IgD-negative memory B cell (primary cell): ENCODE results near the gene UBAP2L. TPM values are rescaled to one million over a fixed set of nuclear protein-coding genes. Genes with fewer than 3 reads are reported as not detected.
A peak's percentile ranks its signal among the peaks of the same experiment; 100 is the strongest.
"Not testable (repeated sequence)": the region's sequence is repeated elsewhere in the genome, so short reads cannot be mapped to it uniquely, and the experiment has no call there.

Experiments used
- H3K27ac Mint-ChIP-seq, 3 donors: one replicate each; pipeline ENCODE4 v1.8.0; 2020 to 2022; ENCODE audit warnings: mild to moderate bottlenecking in 3 of 3, mixed read lengths in 3 of 3, moderate library complexity in 1 of 3
- H3K27me3 Mint-ChIP-seq: one replicate; pipeline ENCODE4 v1.8.0; 2021; ENCODE audit warnings: mixed read lengths
- H3K36me3 Mint-ChIP-seq: one replicate; pipeline ENCODE4 v1.8.0; 2020; ENCODE audit warnings: mild to moderate bottlenecking, mixed read lengths
- H3K4me1 Mint-ChIP-seq, 3 donors: one replicate each; pipeline ENCODE4 v1.8.0; 2020 to 2022; ENCODE audit warnings: mixed read lengths in 3 of 3, mild to moderate bottlenecking in 1 of 3
- H3K4me3 Mint-ChIP-seq, 4 donors: one replicate each; pipeline ENCODE4 v1.8.0; 2020 to 2022; ENCODE audit warnings: mild to moderate bottlenecking in 4 of 4, mixed read lengths in 4 of 4, moderate library complexity in 3 of 4
- H3K9me3 Mint-ChIP-seq, 3 donors: one replicate each; pipeline ENCODE4 v1.8.0; 2020 to 2021; ENCODE audit warnings: mixed read lengths in 3 of 3, mild to moderate bottlenecking in 1 of 3
- polyA plus RNA-seq: library from polyadenylated mRNA; unstranded; fragments of 300-500 nt; fragmentation: Illumina TruSeq; gene quantifications from one replicate; pipeline ENCODE4 v1.2.3, GENCODE V29; 2021

Gene UBAP2L
- polyA plus RNA-seq, 1 donor from 2014 or later: 60.6 TPM

DNA sequence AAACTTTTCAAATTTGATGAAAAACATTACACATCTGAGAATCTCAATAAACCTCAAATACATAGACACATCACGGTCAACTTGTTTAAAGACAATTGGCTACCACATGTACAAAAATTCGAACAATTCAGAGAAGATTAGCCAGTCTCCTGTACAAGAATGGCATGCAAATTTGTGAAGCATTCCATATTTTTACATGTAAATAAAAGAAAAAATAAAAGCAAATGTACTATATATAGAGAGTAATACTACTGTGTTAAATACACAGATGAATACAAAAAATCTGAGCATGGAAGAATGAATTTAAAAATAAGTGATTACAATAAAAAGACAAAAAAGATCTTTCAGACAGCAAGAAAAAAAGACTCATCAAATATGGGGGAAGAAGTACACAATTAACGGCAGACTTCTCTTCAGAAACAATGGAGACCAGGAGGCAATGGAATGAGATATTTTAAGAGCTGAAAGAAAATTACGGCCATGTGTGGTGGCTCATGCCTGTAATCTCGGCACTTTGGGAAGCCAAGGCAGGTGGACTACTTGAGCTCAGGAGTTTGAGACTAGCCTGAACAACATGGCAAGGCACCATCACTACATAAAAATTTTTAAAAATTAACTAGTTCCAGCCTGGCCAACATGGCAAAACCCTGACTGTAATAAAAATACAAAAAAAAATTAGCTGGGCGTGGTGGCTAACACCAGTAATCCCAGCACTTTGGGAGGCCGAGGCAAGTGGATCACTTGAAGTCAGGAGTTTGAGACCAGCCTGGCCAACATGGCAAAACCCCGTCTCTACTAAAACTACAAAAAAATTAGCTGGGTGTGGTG lies 74.9 kb downstream of the UBAP2L start:
- Mint-ChIP-seq H3K4me3 (no peak overlapping the region), H3K27me3 (no peaks in the 10 kb centered on the region), H3K9me3 (peaks cover 2 to 17% (median 15%) of the 10 kb centered on the region in 3 donors), H3K4me1 (peaks cover 0 to 1% (median 0%) of the 10 kb centered on the region in 3 donors), H3K27ac (no peak overlapping the region), H3K36me3 (peaks cover 4% of the 10 kb centered on the region)

DNA sequence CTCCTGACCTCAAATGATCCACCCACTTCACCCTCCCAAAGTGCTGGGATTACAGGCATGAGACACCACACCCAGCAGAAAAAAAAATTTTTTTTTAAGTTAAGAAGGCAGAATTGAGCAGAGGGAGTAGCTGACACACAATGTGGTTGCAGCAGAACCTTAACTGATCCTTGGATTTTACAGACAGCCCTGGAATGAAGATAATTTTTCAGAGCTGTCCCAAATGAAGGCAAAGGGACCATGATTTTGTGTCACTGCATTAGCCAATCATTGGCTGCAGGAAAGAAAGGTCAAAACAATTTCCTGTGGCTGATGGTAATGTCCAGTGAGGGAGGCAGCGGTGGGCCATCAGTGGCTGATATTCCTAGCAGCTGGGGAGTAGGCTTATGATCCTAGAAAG lies 80.8 kb downstream of the UBAP2L start:
- Mint-ChIP-seq H3K4me1 (peaks cover 0 to 1% (median 0%) of the 10 kb centered on the region in 3 donors), H3K9me3 (peaks cover 0 to 3% (median 0%) of the 10 kb centered on the region in 3 donors), H3K4me3 (no peak overlapping the region), H3K27me3 (no peaks in the 10 kb centered on the region), H3K27ac (no peak overlapping the region), H3K36me3 (no peaks in the 10 kb centered on the region)

DNA sequence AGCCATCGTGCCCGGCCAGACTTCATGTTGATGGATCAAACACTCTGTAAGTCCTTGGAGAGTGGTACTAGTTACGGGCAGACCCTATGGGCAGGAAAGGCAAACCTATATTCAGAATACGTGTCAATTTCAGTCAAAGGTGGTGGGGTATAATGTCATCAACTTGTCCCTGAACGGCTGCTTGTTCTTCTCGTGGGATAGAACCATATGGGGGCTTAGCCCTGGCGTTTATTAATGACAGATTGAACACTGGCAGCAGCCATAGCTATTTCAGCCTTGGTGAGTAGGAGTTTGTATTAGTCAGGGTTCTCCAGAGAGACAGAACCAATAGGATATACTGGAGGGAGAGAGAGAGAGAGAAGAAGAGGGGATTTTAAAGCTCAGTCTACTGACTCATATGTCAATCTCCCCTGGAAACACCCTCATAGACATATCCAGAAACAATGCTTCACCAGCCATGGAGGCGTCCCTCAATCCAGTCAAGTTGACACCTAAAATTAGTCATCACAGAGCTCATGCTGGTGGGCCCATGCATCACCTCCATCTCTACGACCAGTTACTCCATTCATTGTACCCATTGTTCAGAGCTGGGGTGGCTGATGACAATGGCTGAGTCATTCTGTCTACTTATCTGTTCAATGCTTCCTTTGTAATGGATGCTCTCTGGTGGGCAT lies 84.0 kb downstream of the UBAP2L start:
- H3K4me1 Mint-ChIP-seq: no peaks in the 10 kb centered on the region
- H3K27ac Mint-ChIP-seq: no peak overlapping the region
- peaks cover 0 to 3% (median 3%) of the 10 kb centered on the region in 3 donors for H3K9me3 Mint-ChIP-seq
- no peaks in the 10 kb centered on the region for H3K27me3 Mint-ChIP-seq
- no peak overlapping the region for H3K4me3 Mint-ChIP-seq
- H3K36me3 Mint-ChIP-seq: no peaks in the 10 kb centered on the region

DNA sequence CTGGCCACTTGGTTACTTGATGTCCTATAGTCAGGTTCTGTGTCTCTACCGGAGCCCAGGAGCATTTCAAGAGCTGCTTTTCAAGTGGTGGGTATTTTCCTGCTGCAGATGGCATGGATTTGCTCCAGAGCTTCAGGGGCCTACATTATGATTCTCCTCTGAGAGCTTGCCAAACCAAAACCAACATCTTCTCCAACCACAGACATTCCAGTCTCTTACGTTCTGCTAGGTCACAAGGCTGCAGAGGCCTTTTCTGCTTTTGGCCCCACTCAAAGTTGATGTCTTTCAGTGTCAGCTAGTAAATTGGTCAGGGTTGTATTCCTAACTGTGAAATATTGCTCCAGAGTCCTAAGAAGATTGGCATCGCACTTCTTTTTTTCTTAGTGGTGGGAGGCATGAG lies 85.4 kb downstream of the UBAP2L start:
- Mint-ChIP-seq H3K4me3 (no peak overlapping the region), H3K4me1 (no peaks in the 10 kb centered on the region), H3K9me3 (peaks cover 0 to 3% (median 3%) of the 10 kb centered on the region in 3 donors), H3K36me3 (no peaks in the 10 kb centered on the region), H3K27me3 (no peaks in the 10 kb centered on the region), H3K27ac (no peak overlapping the region)

DNA sequence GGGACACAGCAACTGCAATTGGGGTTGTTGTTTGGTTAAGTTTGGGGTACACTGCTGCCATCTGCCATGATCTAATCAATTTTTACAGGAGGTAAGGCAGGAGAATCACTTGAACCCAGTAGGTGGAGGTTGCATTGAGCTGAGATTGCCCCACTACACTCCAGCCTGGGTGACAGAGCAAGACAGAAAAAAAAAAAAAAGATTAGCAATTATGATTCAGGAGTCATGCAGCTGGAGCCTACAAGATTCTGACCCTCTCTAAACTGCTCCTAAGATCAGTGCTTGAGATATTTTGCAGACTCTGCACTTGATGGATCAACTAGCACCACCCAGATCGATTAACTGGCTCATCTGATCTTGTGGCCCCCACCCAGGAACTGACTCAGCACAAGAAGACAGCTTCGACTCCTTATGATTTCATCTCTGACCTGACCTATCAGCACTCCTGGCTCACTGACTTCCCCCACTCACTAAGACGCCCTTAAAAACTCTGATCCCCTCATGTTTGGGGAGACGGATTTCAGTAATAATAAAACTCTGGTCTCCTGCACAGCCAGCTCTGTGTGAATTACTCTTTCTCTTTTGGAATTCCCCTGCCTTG lies 87.0 kb downstream of the UBAP2L start:
- not testable (repeated sequence) for H3K36me3 Mint-ChIP-seq, H3K4me3 Mint-ChIP-seq, H3K9me3 Mint-ChIP-seq, H3K27me3 Mint-ChIP-seq, H3K4me1 Mint-ChIP-seq
- peak overlapping the region in 1 of 3 donors; percentile 14 for H3K27ac Mint-ChIP-seq

DNA sequence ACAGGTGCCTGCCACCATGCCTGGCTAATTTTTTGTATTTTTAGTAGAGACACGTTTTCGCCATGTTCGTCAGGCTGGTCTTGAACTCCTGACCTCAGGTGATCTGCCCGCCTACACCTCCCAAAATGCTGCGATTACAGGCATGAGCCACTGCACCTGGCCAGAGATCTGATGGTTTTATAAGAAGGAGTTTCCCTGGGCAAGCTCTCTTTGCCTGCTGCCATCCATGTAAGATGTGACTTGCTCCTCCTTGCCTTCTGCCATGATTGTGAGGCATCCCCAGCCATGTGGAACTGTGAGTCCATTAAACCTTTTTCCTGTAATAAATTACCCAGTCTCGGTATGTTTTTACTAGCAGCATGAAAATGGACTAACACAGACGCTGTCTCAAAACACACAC lies 88.4 kb downstream of the UBAP2L start:
- H3K4me1 Mint-ChIP-seq, H3K27ac Mint-ChIP-seq, H3K9me3 Mint-ChIP-seq, H3K36me3 Mint-ChIP-seq, H3K27me3 Mint-ChIP-seq, H3K4me3 Mint-ChIP-seq: not testable (repeated sequence)

DNA sequence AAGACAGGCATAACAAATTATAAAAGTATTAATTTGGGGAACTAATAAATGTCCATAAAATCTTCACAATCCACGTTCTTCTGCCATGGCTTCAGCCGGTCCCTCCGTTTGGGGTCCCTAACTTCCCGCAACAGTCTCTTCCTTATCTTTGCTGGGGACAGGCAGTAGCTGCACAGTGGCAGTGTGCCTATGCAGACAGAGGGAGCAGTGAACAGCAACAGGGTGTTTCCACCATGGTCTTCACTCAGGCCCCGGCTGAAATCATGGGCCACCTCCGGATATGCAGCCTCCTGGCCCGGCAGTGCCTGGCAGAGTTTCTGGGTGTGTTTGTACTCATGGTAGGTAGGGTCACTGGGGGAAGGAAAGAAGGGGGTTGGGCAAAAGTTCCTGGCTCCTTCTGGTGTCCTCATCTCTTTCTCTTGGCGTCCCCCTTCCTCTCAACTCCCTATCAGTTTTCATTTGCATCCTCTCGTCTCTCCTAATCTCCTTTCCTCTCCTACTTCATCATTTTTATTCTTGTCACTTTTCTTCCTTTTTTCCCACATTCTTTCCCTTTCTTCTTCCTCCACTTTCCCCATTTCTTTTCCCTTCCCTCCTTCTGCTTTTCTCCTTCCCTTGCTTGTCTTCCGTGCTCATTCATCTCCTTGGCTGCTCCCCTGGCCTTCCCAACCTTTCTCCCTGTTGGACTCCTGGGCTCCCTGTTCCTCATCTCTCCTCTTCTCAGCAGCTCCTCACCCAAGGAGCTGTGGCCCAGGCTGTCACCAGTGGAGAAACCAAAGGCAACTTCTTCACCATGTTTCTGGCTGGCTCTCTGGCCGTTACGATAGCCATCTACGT lies 91.7 kb downstream of the UBAP2L start:
- not testable (repeated sequence) for H3K27ac Mint-ChIP-seq, H3K4me3 Mint-ChIP-seq, H3K4me1 Mint-ChIP-seq, H3K27me3 Mint-ChIP-seq, H3K36me3 Mint-ChIP-seq
- peaks cover 0 to 11% (median 5%) of the 10 kb centered on the region in 3 donors for H3K9me3 Mint-ChIP-seq

DNA sequence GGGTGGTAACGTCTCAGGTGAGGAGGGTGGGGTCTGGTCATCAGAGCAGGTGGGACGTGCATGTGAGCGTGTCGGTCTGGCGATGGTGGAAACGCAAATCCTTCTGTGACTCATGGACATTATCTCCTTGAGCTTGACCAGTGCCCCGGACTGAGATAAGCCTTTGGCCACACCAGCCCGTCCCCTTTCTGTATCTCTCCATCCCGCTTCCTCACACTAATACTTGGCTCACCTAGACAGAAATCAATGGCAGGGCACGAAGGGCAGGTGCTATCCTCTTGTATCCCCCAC lies 92.3 kb downstream of the UBAP2L start:
- Mint-ChIP-seq H3K36me3 (no peaks in the 10 kb centered on the region), H3K9me3 (peaks cover 0 to 14% (median 9%) of the 10 kb centered on the region in 3 donors), H3K27me3 (peaks cover 3% of the 10 kb centered on the region), H3K4me1 (no peaks in the 10 kb centered on the region), H3K27ac (no peak overlapping the region), H3K4me3 (no peak overlapping the region)

DNA sequence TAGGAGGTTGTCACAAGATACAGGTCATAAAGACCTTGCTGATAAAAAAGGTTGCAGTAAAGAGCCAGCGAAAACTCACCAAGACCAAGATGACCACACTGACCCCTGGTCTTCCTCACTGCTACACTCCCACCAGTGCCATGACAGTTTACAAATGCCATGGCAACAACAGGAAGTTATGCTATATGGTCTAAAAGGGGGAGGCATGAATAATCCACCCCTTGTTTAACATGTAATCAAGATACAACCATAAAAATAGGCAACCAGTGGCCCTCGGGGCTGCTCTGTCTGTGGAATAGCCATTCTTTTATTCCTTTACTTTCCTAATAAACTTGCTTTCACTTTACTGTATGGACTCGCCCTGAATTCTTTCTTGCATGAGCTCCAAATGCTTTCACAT lies 93.5 kb downstream of the UBAP2L start:
- peaks cover 0 to 12% (median 6%) of the 10 kb centered on the region in 3 donors for H3K9me3 Mint-ChIP-seq
- H3K27ac Mint-ChIP-seq, H3K36me3 Mint-ChIP-seq, H3K27me3 Mint-ChIP-seq, H3K4me1 Mint-ChIP-seq, H3K4me3 Mint-ChIP-seq: not testable (repeated sequence)

DNA sequence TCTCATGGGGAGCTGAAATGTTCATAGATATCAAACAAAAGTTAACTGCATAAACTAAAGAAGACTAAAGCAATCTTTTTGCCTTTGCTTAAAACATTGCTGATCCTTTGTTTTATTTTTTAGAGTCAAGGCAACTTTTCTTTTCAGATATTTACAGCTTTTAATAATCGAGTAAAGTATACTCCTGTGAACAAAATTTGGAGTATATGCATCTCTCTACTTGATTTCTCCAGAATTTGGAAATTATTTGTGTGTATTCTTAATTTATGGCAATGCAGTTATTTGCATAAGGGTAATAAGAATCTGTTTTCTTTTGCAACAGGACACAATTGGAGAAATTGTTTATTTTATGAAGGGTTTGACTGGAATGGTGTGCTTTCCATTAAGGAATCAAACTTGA lies 95.9 kb downstream of the UBAP2L start:
- H3K4me3 Mint-ChIP-seq: no peak overlapping the region
- H3K9me3 Mint-ChIP-seq: peaks cover 0 to 11% (median 6%) of the 10 kb centered on the region in 3 donors
- H3K27me3 Mint-ChIP-seq: peaks cover 6% of the 10 kb centered on the region
- H3K36me3 Mint-ChIP-seq: peaks cover 2% of the 10 kb centered on the region
- H3K27ac Mint-ChIP-seq: no peak overlapping the region
- H3K4me1 Mint-ChIP-seq: peaks cover 0 to 2% (median 0%) of the 10 kb centered on the region in 3 donors

DNA sequence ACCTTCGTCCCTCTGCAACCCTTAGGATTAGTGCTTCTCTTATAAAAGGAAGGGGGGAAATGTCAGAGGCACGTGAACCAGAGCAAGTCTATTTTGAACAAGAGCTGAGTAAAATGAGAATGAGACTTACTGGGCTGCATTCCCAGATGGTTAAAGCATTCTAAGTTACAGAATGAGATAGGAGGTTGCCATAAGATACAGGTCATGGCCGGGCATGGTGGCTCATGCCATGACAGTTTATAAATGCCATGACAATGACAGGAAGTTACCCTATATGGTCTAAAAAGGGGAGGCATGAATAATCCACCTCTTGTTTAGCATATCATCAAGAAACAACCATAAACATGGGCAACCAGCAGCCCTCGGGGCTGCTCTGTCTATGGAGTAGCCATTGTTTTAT lies 97.6 kb downstream of the UBAP2L start:
- H3K9me3 Mint-ChIP-seq: peaks cover 0 to 11% (median 6%) of the 10 kb centered on the region in 3 donors
- H3K27me3 Mint-ChIP-seq: peaks cover 6% of the 10 kb centered on the region
- peaks cover 2% of the 10 kb centered on the region for H3K36me3 Mint-ChIP-seq
- no peak overlapping the region for H3K4me3 Mint-ChIP-seq
- peaks cover 0 to 2% (median 0%) of the 10 kb centered on the region in 3 donors for H3K4me1 Mint-ChIP-seq
- no peak overlapping the region for H3K27ac Mint-ChIP-seq

Other genes starting within 250 kb of the UBAP2L start
- 344 TPM for gene JTB, start 243.3 kb upstream of the UBAP2L start, polyA plus RNA-seq
- gene RAB13, start 234.6 kb upstream of the UBAP2L start, polyA plus RNA-seq: not detected
- 22,392 TPM for gene RPS27, start 230.2 kb upstream of the UBAP2L start, polyA plus RNA-seq
- gene NUP210L, start 65.9 kb upstream of the UBAP2L start, polyA plus RNA-seq: not detected
- 878 TPM for gene TPM3, start 28.9 kb upstream of the UBAP2L start, polyA plus RNA-seq
- gene CFAP141, start 14.6 kb upstream of the UBAP2L start, polyA plus RNA-seq: not detected
- 119 TPM for gene HAX1, start 51.7 kb downstream of the UBAP2L start, polyA plus RNA-seq
- gene AQP10, start 100.1 kb downstream of the UBAP2L start, polyA plus RNA-seq: not detected
- 20.7 TPM for gene ATP8B2, start 104.6 kb downstream of the UBAP2L start, polyA plus RNA-seq
- 6.8 TPM for gene IL6R, start 184.4 kb downstream of the UBAP2L start, polyA plus RNA-seq